Upper lobe of left lung (tissue), 4 donors: ENCODE results near the gene CRKL.

Source experiments
- CTCF ChIP-seq, 6 experiments: fragments of 450-650 bp in 4 of 6; fragments of 200-600 bp in 2 of 6; sonication (generic) in 2 of 6; IDR thresholded peaks; one replicate each; pipeline ENCODE4 v1.5.1; 2016 to 2019; ENCODE audit warnings: antibody characterized with exemption in 6 of 6
- EP300 ChIP-seq, 4 donors: sonication (generic); formaldehyde crosslinking; IDR thresholded peaks; one replicate each; pipeline ENCODE4 v1.5.1; 2017; ENCODE audit warnings: antibody characterized with exemption in 4 of 4, control low read depth in 2 of 4
- POLR2A ChIP-seq, 4 donors: fragments of 450-650 bp; IDR thresholded peaks; one replicate each; pipeline ENCODE4 v1.5.1; 2016 to 2017; ENCODE audit warnings: antibody characterized with exemption in 4 of 4, mild to moderate bottlenecking in 2 of 4
- POLR2AphosphoS5 ChIP-seq, 2 donors: sonication (generic); formaldehyde crosslinking; IDR thresholded peaks; one replicate each; pipeline ENCODE4 v1.5.1; 2017; ENCODE audit warnings: antibody characterized with exemption in 2 of 2

GRCh38 chr22:20940904-20941385, 23.7 kb downstream of the CRKL start:
- TF ChIP-seq CTCF (IDR thresholded peaks at IDR 0.05) (no peak), POLR2AphosphoS5 (IDR thresholded peaks at IDR 0.05) (no peak), EP300 (IDR thresholded peaks at IDR 0.05) (no peak), POLR2A (IDR thresholded peaks at IDR 0.05) (no peak)
